ENCODE results near the gene NPC1. TPM values are rescaled to one million over a fixed set of nuclear protein-coding genes. Genes with fewer than 3 reads are reported as not detected.

NPC1 gene
- total RNA-seq (2022; extraction: Qiagen RNA extraction): 93.4 to 146 TPM (median 114 TPM) in 5 replicates

GRCh38 chr18:23586249-23587196, at the start of gene NPC1:
NPC1 (minus strand) TSS chr18:23586506; CDS start chr18:23586343, 163 bp downstream.

DNA sequence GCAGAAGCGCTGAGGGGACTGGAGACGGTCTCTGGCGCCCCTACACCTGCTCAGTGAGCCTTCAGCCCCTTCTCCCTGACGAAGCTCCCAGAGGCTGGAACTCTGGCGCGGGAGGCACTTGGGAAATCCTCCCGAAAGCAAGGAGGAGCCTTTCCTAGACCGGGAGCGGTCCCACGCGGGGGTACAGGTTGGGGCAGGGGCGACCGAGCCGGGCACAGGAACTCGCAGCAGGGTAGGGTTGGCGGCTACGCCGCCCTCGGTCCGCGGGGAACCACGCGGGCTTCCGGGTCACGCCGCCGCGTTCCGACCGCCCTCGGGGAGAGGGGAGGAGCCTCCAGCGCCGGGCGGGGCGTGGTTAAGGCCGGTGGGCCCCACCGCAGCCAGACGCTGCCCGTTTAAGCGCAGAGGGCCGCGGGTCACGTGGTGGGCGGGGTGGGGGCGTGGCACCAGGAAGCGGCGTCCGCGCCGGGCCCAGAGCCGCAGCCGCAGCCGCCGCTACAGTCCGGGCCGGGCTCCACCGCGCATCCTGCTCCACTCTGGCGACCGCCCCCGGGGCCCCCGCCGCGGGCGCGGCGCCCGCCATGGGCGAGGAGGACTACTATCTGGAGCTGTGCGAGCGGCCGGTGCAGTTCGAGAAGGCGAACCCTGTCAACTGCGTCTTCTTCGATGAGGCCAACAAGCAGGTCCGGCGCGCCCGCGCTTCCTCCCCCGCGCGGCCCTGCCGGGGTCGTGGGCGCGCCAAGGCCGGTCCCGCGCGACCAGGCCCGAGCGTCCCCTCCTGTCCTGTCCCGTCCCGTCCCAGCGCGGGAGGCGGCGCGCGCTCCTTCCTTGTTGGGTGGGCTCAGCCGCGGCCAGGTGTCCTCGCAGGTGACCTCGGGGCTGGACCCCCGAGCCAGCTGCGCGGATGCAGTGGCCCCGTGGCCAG, 83.0 kb downstream of the NPC1 start, which contains the start of gene RMC1:
RMC1 (plus strand) TSS at position 474 of the 925 bp plus-strand sequence; CDS start at position 582, 108 bp downstream.

Other genes starting within 250 kb of the NPC1 start
- 26.0 to 46.8 TPM (median 29.0 TPM) in 5 replicates for gene RIOK3, start 133.2 kb downstream of the NPC1 start, total RNA-seq (2022; extraction: Qiagen RNA extraction)
- gene RMC1, start 83.0 kb downstream of the NPC1 start, total RNA-seq (2022; extraction: Qiagen RNA extraction): 15.3 to 17.1 TPM (median 16.8 TPM) in 5 replicates
- gene ANKRD29, start 76.4 kb upstream of the NPC1 start, total RNA-seq (2022; extraction: Qiagen RNA extraction): 12.4 to 18.9 TPM (median 18.0 TPM) in 5 replicates
- gene LAMA3, start 102.9 kb upstream of the NPC1 start, total RNA-seq (2022; extraction: Qiagen RNA extraction): 52.1 to 67.0 TPM (median 61.8 TPM) in 5 replicates

All from A549 treated with Hydrocortisone at 1 μM for 4 hours (cell line).